Measurements from ENCODE around the gene C19orf85.

The C19orf85 gene

DNA sequence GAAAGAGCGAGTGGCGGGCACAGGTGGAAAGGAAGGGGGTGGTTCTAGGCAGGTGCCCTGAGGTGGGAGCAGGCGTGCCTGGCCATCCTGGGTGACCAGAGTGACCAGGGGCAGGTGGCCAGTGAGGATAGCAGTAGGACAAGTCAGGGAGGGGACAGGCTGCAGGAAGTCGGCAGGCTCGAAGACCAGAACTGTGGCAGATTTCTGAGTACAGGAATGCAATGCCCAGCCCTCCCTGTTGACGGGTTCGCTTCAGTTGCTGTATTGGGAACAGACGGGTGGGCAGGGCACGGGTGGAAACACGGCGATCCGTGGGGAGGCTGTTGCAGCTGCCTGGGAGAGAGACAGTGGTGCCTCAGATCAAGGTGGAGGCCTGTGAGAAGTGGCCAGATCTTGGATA is 13.8 kb upstream of the C19orf85 start:
- no peak for DNase-seq (ENCODE audit: low read depth in 4 of 4, low spot score in 1 of 4)

DNA sequence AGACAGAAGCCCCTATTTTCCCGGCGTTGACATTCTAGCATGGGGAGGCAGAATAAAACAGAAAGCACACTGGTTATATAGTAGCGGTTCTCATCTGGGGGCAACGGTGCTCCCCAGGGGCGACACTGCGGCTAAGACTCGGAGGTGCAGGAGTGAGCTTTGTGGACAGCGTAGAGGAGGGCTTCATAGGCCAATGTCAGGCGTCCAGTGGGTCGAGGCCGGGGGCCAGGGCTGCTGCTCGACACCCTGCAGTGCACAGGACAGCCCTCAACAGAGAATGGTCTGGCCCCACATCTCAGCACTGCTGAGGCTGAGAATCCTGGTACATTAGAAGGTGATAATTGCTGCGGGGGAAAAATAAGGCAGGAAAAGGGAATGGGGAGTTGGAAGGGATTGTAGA is 13.4 kb upstream of the C19orf85 start:
- no peak for DNase-seq (ENCODE audit: low read depth in 4 of 4, low spot score in 1 of 4)

- peak; percentile 94 to 99 (median 97) for DNase-seq (ENCODE audit: low read depth in 4 of 4, low spot score in 1 of 4)
Measured at GRCh38 chr19:55476100-55476775, 11.7 kb upstream of the C19orf85 start, which contains the start of gene ZNF628. Gene ZNF628, plus strand, starts transcription at chr19:55476617. Its CDS starts 3,294 bp downstream, at chr19:55479911.

DNA sequence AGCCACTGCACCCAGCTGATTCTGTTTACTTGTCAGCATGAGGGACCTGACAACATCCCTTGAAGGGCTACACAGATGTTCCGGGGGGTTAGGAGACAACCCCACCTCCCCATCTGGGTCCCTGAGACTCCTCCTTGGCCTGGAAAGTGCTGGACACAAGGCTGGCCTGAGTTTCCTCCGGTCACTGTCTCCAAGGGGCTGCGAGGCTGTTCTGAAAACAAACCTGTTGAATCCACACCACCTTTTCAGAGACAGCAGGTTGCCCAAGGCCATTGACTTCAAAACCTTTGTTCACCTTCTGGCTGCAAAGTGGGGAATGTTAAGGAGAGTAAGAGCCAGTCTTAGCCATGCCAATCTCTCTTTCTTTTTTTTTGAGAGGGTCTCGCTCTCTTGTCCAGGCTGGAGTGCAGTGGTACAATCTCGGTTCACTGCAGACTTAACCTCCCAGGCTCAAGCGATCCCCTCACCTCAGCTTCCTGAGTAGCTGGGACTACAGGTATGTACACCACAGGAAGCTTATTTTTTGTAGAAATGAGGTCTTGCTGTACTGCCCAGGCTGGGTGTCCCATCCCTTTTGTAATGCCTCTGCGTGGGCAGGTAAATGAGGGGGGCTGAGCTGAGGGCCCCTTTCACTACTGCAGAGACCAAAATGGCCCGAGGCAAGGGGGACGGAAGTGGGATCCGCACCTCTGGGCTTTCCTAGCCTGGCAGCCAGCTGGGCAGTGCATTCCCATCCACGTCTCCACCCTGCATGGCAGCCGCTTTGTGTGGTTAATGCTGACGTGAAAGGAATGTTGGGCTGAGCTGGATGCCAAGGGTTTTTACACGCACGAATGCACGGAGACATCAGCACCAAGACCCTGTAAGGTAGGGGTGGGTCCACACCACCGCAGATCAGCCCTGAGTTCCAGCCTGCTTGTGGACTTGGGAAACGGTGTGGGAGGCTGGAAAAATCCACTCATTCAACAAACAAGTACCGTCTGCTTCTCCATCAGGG is 10.0 kb upstream of the C19orf85 start:
- DNase-seq (ENCODE audit: low read depth in 4 of 4, low spot score in 1 of 4), result no peak

DNA sequence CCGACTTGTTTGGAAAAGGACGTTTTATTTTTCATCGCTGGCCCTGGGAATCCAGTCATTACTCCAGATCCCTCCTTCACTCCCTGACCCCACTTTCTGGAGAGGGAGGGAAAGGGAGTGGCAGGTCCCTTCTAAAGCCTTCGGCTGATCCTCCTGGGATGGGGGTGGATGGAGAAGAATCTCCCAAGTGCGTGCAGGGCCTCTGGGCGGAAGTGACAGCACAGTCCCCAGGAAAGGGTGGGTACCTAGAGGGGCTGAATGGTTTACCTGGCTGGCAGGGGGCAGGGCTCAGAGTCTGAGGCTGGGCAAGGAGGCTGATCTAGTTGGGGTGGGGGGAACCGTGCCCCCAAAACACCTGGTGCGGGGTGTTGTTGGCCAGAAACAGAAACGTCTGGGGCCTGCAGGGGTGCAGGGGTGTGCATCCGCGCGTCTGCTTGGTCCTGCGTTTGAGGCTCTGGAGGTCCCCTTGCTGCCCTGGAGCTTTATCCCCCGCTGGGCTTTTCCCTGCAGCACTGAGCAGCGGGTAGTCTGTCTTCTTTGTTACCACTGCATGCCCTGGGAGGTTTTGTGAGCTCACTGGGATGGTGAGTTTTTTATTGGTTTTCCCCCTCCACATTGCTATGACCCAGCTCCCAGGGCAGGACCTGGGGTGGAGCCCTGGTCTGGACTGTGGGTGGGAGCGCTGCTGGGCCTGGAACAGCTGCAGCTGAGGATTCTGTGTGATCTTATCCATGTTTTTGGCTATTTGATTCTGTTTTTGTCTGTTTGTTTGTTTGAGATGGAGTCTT is 8.9 kb upstream of the C19orf85 start:
- no peak for DNase-seq (ENCODE audit: low read depth in 4 of 4, low spot score in 1 of 4)

DNA sequence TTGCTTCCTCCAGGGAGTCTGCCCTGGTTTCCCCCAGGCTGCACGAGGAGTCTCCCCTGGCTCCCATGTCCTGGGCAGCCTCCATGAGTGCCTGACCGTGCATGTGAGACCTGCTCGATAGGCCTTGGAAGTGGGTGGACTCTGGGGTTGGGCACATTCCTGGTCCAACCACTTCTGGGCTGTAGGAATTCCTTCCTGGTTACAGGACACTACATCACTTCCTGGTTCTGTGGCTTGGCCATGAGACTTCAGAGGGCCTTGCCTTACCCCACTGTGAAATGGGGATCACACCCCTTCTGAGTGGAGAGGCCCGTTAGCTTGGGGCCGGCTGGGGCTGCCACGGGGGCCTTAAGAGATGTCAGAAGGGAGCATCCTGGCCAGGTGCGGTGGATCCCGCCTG is 7.9 kb upstream of the C19orf85 start:
- DNase-seq (ENCODE audit: low read depth in 4 of 4, low spot score in 1 of 4), result no peak

- no peak for DNase-seq (ENCODE audit: low read depth in 4 of 4, low spot score in 1 of 4)
Measured at GRCh38 chr19:55471266-55471665, 6.7 kb upstream of the C19orf85 start.

DNA sequence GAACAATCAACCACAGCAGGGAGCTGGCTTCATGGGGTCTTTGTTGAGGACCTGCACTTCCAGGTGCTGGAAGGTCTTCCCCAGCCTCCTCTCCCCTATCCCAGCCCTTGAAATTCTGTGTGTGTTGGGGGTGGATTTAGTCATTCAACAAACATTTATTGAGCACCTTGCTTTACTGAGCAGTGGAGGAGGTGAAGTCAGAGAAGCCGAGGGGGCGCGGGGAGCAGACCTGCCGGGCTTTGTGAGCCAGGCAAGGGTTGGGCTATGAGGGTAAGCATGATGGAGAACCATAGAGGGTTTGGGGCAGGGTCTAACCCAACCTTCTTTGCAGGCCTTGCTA is 3.5 kb upstream of the C19orf85 start:
- no peak for DNase-seq (ENCODE audit: low read depth in 4 of 4, low spot score in 1 of 4)

GRCh38 chr19:55467236-55468053 is 2.9 kb upstream of the C19orf85 start:
- peak; percentile 59 to 67 (median 60) for DNase-seq (ENCODE audit: low read depth in 4 of 4, low spot score in 1 of 4)

- no peak for DNase-seq (ENCODE audit: low read depth in 4 of 4, low spot score in 1 of 4)
Measured at GRCh38 chr19:55466241-55466614, 1.7 kb upstream of the C19orf85 start.

- no peak for DNase-seq (ENCODE audit: low read depth in 4 of 4, low spot score in 1 of 4)
Measured at GRCh38 chr19:55465460-55466240, 1.1 kb upstream of the C19orf85 start.

- DNase-seq (ENCODE audit: low read depth in 4 of 4, low spot score in 1 of 4), result no peak
Measured at GRCh38 chr19:55464039-55464661, 401 bp downstream of the C19orf85 start.

DNA sequence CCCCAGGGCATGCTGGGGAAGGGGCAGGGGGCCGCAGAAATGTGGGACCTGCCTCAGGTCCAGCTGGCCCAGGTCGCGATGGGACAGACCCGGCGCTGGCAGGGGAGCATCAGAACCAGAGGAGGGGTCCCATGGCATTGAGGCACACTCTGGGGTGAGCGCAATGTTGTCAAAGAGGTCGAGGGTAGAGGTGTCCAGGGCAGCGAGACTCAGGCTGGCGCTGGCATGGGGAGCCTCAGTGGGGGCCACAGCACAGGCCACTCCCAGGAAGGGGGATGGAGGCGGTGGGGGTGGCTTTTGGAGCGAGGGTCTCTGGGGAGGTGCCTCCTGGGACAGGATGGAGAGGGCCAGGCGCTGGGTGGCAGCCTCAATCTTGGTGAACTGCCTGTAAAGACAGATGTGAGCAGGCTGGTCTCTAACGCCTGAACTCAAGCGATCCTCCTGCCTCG is 944 bp downstream of the C19orf85 start:
- DNase-seq (ENCODE audit: low read depth in 4 of 4, low spot score in 1 of 4), result no peak

DNA sequence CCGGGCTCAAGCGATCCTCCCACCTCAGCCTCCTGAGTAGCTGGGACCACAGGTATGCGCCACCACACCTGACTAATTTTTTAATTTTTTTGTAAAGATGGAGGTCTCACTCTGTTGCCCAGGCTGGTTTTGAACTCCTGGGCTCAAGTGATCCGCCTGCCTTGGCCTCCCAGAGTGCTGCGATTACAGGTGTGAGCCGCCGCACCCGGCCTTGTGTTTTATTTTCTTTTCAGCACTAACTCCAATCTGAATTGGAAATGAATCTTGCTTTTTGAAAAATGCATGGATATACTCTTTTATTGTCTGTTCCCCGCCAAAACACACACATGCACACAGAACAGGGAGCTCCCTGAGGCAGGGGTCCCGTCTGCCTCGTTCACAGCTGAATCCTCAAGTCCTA is 1.8 kb downstream of the C19orf85 start:
- no peak for DNase-seq (ENCODE audit: low read depth in 4 of 4, low spot score in 1 of 4)

DNA sequence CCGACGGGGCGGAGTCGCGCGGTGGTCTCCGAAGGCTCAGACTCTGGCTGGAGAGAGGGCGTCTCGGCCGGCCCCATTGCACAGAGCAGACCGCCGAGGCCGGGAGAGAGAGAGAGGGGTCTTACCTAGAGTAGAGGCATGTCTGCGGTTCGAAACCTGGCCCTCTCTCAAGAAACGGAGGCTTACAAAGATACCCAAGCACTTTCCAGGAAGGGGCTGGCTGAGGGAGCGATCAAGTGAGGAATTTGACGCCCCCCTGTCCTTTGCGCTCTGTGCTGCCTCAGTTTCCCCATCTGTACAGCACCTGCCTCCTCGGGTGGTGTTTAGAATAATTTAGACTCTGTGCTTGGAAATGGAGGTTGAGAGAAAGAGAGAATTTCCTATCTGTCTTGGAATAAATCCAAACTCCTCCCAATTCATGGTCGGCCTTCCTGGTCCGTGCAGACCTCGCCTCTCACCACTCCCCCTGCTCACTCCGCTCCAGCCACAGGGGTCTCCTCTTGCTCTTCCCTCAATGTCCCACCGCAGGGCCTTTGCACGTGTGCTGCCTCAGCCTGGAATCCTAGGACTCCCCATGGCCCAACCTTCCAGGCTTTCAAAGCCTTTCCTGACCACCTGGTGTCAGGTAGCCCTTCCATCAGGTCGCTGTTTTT is 2.5 kb downstream of the C19orf85 start:
- no peak for DNase-seq (ENCODE audit: low read depth in 4 of 4, low spot score in 1 of 4)

GRCh38 chr19:55461259-55461973 is 3.1 kb downstream of the C19orf85 start, which contains the start of gene ISOC2:
Gene ISOC2, minus strand, starts transcription at chr19:55461642. Its CDS starts 5,156 bp downstream, at chr19:55456486.
- peak; percentile 100 for DNase-seq (ENCODE audit: low read depth in 4 of 4, low spot score in 1 of 4)

- no peak for DNase-seq (ENCODE audit: low read depth in 4 of 4, low spot score in 1 of 4)
Measured at GRCh38 chr19:55460670-55461258, 3.8 kb downstream of the C19orf85 start.

All from stimulated activated CD4-positive, alpha-beta T cell treated with anti-CD3 and anti-CD28 coated beads, Interleukin-1b, Interleukin-23, amount 100 ng/mL, for 24 hours (primary cell).